HUDEP-2 (cell line): ENCODE data around the gene LIPE.

Experiments
- DNase-seq, 76 experiments: peaks; one replicate each; lab custom pipeline; 2025; ENCODE audit not compliant: unreplicated experiment in 76 of 76; lab: John Stamatoyannopoulos, UW

LIPE gene

GRCh38 chr19:42388851-42389489 is 38.2 kb downstream of the LIPE start:
- DNase-seq = no peak

DNA sequence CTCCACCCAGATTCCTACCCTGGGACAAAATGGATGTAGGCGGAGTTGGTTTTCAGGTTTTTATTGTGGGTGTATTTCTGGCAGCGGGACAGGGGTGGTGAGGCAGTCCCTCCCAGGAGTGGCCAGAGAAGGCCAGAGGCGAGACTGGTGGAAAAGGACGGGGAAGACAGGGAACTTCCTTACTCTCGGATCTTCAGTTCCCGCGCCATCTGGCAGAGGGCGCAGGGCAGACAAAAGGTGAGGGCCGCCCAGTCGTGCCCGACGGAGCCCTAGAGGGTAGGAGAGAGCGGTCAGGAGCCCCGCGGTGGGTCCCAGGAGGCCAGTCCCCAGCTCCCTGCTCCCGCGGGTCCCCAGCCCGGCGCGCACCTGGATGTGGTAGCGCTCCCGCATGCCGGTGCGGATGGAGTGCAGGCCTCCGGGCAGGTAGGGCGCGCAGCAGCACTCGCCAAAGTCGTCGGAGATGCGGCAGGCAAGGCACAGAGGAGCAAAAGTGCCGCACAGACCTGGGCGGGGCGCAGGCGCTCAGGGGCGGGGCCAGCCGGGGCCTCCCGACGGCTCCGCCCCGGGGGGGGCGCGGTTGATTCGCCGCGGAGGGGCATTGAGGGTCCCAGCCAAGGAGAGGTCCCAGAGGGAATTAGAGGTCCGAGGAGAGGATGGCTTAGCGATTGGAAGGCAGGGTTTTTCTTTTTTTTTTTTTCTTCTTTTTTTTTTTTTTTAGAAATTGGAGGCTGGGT is 40.0 kb downstream of the LIPE start:
- DNase-seq = peak in 58 of 76 experiments; percentile 6 to 74 (median 47)

DNA sequence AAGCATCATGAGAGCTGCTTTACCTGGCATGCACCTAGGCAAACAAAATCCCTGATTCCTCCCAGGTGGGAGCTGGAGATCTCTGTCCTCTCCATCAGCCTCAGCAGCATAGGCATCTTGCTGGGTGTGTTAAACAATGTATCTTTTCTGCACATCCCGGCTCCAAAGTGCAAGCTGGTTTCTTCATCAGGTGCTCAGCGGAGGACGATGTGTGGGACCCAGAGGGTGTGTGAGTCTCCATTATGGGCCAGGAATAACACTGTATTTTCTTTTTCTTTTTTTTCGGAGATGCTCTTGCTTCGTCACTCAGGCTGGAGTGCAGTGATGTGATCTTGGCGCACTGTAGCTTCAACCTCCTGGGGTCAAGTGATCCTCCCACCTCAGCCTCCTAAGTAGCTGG is 47.0 kb downstream of the LIPE start:
- DNase-seq = no peak

- DNase-seq = no peak
These were observed 48.7 kb downstream of the LIPE start for GRCh38 chr19:42378225-42379215.

- no peak for DNase-seq
These were observed 51.0 kb downstream of the LIPE start for GRCh38 chr19:42376177-42376555.

DNA sequence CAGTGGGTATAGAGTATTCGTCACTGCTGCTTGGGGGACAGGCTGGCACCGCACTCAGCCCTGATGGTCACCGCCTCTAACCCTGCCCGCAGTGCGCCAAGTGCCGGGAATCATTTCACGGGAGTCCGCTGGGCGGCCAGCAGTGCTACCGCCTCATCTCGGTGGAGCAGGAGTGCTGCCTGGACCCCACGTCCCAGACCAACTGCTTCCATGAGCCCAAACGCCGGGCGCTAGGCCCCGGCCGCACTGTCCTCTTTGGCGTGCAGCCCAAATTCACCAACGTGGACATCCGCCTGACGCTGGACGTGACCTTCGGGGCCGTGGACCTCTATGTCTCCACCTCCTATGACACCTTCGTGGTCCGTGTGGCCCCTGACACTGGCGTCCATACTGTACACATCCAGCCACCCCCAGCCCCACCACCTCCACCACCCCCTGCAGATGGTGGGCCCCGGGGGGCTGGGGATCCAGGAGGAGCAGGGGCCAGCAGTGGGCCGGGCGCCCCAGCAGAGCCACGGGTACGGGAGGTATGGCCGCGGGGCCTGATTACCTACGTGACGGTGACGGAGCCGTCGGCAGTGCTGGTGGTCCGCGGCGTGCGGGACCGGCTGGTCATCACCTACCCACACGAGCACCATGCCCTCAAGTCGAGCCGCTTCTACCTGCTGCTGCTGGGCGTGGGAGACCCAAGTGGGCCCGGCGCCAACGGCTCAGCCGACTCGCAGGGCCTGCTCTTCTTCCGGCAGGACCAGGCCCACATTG is 51.6 kb downstream of the LIPE start:
- no peak for DNase-seq

DNA sequence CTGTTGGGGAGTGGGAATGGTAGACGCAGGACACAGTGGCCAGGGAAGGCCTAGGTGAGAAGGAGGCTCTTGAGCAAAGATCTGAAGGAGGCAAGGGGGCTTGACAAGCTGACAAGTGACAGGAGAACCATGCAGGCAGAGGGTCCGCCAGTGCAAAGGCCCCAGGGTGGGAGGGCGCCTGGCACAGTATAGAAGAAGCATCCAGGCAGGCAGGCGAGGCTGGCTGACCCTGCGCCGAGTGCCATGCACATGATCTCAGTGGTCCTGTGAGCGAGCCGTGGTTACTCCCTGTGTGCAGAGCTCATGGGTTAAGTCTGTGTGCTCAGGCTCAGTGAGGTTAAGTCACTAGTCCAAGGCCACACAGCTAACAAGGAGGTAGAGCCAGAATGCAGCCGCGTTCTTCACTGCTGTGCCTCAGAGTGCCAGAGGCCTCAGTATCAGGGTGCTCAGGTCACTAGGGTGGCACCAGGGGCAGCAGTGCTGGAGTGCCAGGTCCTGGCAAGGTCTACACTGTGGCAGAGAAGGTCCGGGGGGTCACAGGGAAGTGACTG is 52.3 kb downstream of the LIPE start:
- DNase-seq = no peak

DNA sequence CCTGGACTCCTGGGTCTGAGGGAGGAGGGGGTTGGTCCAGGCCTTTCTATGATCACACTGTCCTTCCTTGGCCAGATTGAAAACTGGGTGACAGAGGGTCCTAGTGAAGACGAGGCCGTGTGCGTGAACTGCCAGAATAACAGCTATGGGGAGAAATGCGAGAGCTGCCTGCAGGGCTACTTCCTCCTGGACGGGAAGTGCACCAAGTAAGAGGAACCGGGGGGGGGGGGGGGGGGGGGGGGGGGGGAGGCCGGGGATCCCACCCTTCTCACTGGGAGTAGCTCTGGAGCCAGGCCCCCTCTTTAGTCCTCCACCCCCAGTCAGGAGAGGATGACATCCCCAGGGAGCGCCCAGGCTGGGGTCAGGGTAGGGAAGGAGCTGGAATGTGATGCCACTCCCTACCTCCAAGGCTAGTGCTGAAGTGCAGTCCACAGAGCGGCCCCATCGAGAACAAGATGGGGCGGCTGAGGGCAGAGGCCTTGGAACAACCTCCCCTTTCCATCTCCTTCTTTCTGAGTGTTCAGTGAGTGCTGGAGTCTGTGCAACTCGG is 56.5 kb downstream of the LIPE start:
- no peak for DNase-seq

GRCh38 chr19:42370068-42370520 is 57.1 kb downstream of the LIPE start:
- DNase-seq = no peak

- DNase-seq = no peak
These were observed 57.6 kb downstream of the LIPE start for GRCh38 chr19:42369433-42370067.

DNA sequence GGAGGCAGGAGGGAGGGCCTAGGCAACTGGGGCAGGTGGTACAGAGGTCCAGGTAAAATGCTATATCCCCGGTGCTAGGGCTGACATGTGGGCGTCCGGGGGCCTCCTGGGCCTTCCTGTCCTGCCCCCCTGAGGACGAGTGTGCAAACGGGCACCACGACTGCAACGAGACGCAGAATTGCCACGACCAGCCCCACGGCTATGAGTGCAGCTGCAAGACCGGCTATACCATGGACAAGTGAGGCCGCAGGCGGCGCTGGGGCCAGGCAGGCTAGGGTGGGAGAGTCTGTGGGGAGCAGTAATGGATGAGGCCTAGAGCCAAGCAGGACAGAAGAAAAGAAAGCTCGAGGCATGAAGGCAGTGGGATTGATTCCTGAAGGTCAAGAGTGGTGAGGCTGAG is 58.4 kb downstream of the LIPE start:
- no peak for DNase-seq

GRCh38 chr19:42368360-42368759 is 58.8 kb downstream of the LIPE start:
- no peak for DNase-seq

- DNase-seq = no peak
These were observed 59.3 kb downstream of the LIPE start for GRCh38 chr19:42367929-42368328.

GRCh38 chr19:42366673-42367072 is 60.5 kb downstream of the LIPE start:
- no peak for DNase-seq

- DNase-seq = no peak
These were observed 63.4 kb downstream of the LIPE start for GRCh38 chr19:42363614-42364346.

DNA sequence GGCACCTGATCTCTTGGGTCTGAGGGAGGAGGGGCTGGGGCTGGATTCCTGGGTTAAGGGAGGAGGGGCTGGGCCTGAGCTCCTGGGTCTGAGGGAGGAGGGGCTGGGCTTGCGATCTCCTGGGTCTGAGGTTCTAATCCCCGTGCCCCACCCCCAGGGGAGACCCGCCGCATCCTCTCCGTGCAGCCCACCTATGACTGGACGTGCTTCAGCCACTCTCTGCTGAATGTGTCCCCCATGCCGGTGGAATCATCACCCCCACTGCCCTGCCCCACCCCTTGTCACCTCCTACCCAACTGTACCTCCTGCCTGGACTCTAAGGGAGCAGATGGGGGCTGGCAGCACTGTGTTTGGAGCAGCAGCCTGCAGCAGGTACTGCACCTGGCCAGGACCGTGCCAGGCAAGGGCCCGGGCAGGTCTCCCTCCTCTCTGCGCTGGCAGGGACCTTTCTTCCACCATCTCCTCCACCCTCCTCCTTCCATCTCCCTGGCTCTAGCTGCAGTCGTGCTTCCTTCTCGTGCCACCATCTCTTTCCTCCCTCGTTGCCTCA is 64.2 kb downstream of the LIPE start:
- no peak for DNase-seq

- DNase-seq = no peak
These were observed 64.8 kb downstream of the LIPE start for GRCh38 chr19:42362342-42362741.

DNA sequence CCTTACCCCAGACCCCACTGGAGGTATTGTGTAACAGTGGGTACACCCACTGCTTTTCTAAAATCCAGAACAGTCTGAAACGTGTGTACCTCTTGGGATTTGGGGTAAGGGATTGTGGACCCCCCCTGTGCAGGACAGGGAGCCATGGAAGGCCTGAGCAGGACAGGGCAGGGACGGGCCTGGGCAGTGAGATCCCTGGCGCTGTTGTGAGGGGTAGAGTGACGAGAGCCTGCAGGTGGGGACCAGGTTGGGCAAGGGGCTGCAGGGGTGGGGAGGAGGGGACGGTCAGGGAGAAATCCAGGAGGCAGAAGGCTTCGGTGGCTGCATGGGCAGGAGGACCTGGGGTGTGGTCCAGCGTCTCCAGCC is 65.7 kb downstream of the LIPE start:
- DNase-seq = no peak
